Effector memory CD8-positive, alpha-beta T cell (primary cell): ENCODE results near the gene FOXN3.

Experiments used
- ATAC-seq: fragments of 150-1000 bp; cut with Tn5 transposase; replicated peaks from 2 replicates; pipeline ENCODE4 v1.10.0; 2021; ENCODE audit warnings: mild to moderate bottlenecking, moderate library complexity
- DNase-seq, 3 experiments: peaks; one replicate each; pipeline ENCODE4 v3.0.0; 2021
- H3K27ac Mint-ChIP-seq, 2 donors: one replicate each; pipeline ENCODE4 v1.8.0; 2022; ENCODE audit warnings: mild to moderate bottlenecking in 2 of 2, mixed read lengths in 2 of 2, moderate library complexity in 2 of 2
- H3K27me3 Mint-ChIP-seq, 2 donors: one replicate each; pipeline ENCODE4 v1.8.0; 2022; ENCODE audit warnings: mixed read lengths in 2 of 2
- H3K36me3 Mint-ChIP-seq: one replicate; pipeline ENCODE4 v1.8.0; 2022; ENCODE audit warnings: mild to moderate bottlenecking, moderate library complexity, mixed read lengths; ENCODE audit not compliant: insufficient read depth
- H3K4me1 Mint-ChIP-seq, 2 donors: one replicate each; pipeline ENCODE4 v1.8.0; 2022; ENCODE audit warnings: low read depth in 2 of 2, mixed read lengths in 2 of 2
- H3K4me3 Mint-ChIP-seq, 2 donors: one replicate each; pipeline ENCODE4 v1.8.0; 2022; ENCODE audit warnings: mild to moderate bottlenecking in 2 of 2, mixed read lengths in 2 of 2, moderate library complexity in 2 of 2
- H3K9me3 Mint-ChIP-seq, 2 donors: one replicate each; pipeline ENCODE4 v1.8.0; 2022; ENCODE audit warnings: mixed read lengths in 2 of 2

Gene FOXN3

DNA sequence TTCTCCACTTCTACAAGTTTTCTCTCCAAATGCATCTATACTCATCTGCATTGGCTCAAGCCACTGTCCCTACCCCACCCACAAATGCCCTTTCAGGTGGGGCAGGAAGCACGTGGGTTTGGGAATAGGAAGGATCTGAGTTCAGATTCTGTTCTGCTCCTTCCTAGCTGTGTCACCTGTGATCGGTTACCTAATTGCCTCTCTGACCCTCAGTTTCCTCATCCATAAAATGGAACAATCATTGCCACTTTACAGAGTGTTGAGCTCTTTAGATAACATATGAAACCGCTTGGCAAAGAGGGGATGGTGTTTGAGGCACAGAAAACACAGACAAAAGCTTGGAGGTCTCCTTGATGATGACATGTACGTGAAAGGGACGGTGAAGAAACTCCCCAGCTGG, 34.5 kb downstream of the FOXN3 start:
- ATAC-seq = no peak
- peak overlapping the region; percentile 4 to 18 for H3K27ac Mint-ChIP-seq
- H3K4me3 Mint-ChIP-seq = no peak overlapping the region
- peaks cover 35 to 67% of the 10 kb centered on the region in 2 donors for H3K4me1 Mint-ChIP-seq
- H3K36me3 Mint-ChIP-seq = peaks cover 4% of the 10 kb centered on the region
- H3K27me3 Mint-ChIP-seq = no peaks in the 10 kb centered on the region
- no peaks in the 10 kb centered on the region for H3K9me3 Mint-ChIP-seq
- no peak for DNase-seq

DNA sequence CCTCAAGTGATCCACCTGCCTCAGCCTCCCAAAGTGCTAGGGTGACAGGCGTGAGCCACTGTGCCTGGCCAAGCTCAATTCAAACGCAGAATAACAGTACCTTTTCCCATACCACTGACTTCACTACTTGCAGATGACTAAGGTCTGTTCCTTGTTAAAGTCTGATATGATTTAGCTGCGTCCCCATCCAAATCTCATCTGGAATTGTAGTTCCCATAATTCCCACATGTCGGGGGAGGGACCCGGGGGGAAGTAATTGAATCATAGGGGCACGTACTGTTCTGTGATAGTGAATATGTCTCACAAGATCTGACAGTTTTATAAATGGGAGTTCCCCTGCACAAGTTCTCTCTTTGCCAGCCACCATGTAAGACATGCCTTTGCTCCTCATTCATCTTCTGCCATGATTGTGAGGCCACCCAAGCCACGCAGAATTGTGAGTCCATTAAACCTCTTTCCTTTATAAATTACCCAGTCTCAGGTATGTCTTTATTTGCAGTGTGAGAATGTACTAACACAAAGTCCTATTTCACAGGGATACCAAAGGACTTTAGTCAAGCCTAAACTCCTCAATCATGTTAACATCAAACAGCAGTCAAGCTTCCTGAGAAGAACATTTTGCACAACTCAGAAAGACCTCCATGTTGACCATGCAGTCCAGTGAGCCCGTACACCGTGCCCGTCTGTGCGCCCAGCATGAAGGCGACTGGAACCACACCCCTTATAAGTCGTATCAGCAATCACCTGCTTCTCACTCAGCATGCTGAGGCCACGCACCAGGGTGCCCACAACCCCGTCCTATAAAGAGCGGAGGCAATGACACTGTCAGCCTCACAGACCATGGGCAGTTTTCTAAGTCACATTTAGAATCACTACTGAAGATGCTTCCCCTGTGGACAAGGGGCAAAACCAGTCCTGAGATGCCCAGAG, 36.9 kb downstream of the FOXN3 start:
- Mint-ChIP-seq H3K4me1 (peaks cover 22 to 55% of the 10 kb centered on the region in 2 donors), H3K27ac (peak overlapping the region in 1 of 2 donors; percentile 41), H3K36me3 (peaks cover 4% of the 10 kb centered on the region), H3K4me3 (no peak overlapping the region), H3K27me3 (no peaks in the 10 kb centered on the region), H3K9me3 (no peaks in the 10 kb centered on the region)
- ATAC-seq (no peak), DNase-seq (no peak)

DNA sequence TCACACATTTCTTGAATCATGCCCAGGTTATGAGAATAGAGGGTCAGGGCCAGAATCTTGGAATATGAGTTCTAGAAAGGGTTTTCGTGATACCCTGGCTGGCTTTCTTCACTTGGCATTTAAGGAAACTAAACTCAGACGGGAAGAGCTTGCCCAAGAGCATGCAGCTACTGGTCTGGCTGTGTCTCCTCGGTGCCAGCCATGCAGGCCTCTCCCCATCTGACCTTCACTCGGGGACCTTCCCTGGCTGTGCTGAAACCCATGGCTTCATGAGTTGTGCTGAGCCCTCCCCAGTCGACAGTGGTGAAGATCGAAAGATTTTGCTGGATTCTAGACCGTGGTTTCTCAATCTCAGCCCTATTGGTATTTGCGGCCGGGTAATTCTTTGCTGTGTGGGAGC, 38.0 kb downstream of the FOXN3 start:
- Mint-ChIP-seq H3K4me3 (no peak overlapping the region), H3K9me3 (no peaks in the 10 kb centered on the region), H3K27me3 (no peaks in the 10 kb centered on the region), H3K4me1 (peaks cover 25 to 53% of the 10 kb centered on the region in 2 donors), H3K27ac (peak overlapping the region; percentile 65 to 74), H3K36me3 (peaks cover 2% of the 10 kb centered on the region)
- no peak for DNase-seq
- ATAC-seq = no peak

DNA sequence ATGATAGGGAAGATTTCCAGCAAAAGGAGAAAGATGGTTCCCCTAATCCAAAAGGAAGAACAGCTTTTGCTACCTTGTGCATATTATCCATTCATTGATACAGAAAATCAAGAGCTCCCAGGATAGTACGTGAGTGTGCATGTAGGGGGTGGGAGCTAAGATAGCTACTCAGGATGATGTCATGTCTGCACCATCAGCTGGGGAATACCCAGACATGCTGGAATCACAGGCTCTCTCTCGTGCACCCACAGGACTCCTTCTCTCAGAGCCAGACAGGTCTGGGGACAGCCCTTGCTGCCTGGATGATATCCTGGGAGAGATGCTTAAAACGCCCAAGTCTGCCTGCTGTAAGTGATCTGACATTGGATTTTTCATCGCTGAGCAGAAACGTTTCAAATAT, 38.9 kb downstream of the FOXN3 start:
- DNase-seq (no peak), ATAC-seq (peak; percentile 81)
- Mint-ChIP-seq H3K36me3 (no peaks in the 10 kb centered on the region), H3K27me3 (no peaks in the 10 kb centered on the region), H3K4me1 (peaks cover 30 to 50% of the 10 kb centered on the region in 2 donors), H3K4me3 (no peak overlapping the region), H3K27ac (peak overlapping the region; percentile 56 to 74), H3K9me3 (no peaks in the 10 kb centered on the region)

DNA sequence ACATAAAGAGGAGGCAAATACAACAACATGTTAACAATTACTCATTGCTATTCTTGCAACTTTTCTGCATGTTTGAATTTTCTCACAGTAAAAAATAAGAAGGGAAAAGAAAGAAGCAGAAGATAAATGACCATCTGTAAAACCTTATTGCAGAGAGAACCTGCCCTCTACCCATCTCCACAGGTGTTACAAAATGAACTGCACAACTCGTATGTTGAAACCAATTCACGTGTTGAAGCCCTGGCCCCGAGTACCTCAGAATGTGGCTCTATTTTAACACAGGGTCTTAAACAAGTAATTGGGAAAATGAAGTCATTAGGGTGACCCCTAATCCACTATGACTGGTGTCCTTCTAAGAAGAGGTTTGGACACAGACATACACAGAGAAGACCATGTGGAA, 39.5 kb downstream of the FOXN3 start:
- H3K9me3 Mint-ChIP-seq = no peaks in the 10 kb centered on the region
- H3K27me3 Mint-ChIP-seq = no peaks in the 10 kb centered on the region
- peak overlapping the region; percentile 16 to 56 for H3K27ac Mint-ChIP-seq
- ATAC-seq (no peak), DNase-seq (no peak)
- no peak overlapping the region for H3K4me3 Mint-ChIP-seq
- peaks cover 34 to 52% of the 10 kb centered on the region in 2 donors for H3K4me1 Mint-ChIP-seq
- no peaks in the 10 kb centered on the region for H3K36me3 Mint-ChIP-seq

DNA sequence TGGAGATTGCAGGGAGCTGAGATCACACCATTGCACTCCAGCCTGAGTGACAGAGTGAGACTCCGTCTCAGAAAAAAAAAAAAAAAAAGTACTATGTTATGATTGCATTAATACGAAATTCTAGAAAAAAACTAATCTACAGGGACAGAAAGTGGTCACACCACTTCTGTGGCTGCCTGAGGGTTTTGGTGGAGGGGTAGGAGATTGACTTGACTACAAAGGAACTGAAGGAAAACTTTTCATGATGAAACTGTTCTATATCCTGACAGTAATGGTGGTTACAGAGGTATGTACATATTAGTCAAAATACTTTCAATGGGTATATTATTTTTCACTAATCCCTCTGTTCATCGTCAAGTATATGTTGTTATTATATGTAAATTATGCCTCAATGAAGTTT, 42.1 kb downstream of the FOXN3 start:
- Mint-ChIP-seq H3K27me3 (no peaks in the 10 kb centered on the region), H3K9me3 (no peaks in the 10 kb centered on the region), H3K27ac (no peak overlapping the region), H3K36me3 (peaks cover 2% of the 10 kb centered on the region), H3K4me1 (peaks cover 37 to 68% of the 10 kb centered on the region in 2 donors), H3K4me3 (no peak overlapping the region)
- no peak for ATAC-seq
- no peak for DNase-seq

DNA sequence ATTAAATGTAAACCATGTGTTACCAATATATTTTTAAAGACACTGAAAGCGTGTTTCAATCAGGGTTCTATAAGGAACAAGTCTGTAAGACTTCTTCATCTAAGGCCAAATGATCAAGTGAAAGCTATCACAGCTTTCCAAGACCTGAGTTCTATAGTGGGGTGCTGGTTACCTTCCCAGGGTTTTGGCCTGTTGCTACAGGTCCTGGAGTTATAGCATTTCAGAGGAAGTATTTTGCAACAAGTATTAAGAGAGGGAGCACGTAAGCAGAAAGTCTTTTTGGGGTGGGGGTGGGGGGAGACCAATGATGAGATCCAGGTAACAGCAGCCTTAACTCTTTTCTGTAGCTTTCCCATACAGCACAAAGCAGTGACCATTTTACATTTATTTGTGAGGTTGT, 43.8 kb downstream of the FOXN3 start:
- H3K36me3 Mint-ChIP-seq = peaks cover 2% of the 10 kb centered on the region
- H3K4me1 Mint-ChIP-seq = peaks cover 30 to 65% of the 10 kb centered on the region in 2 donors
- DNase-seq (no peak), ATAC-seq (no peak)
- H3K27ac Mint-ChIP-seq = peak overlapping the region; percentile 54 to 83
- no peaks in the 10 kb centered on the region for H3K9me3 Mint-ChIP-seq
- H3K4me3 Mint-ChIP-seq = peak overlapping the region; percentile 52 to 59
- H3K27me3 Mint-ChIP-seq = no peaks in the 10 kb centered on the region

DNA sequence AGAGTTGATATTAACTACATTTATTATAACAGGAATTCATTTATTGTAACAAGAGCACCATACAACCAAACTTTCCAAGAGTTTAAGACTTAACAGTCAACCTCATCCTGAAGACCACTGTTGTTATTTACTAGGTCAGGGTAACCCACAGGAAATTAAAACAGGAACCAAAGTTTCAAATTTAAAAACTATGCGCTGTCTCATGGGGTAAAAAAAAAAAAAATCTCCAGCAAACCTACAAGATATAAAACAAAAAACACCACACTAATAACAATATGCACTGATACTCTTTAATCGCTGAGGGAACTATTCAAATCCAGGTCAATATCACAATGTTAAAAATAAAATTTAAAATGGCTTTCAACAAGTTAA, 44.5 kb downstream of the FOXN3 start:
- Mint-ChIP-seq H3K27me3 (no peaks in the 10 kb centered on the region), H3K4me3 (peak overlapping the region; percentile 52 to 59), H3K36me3 (peaks cover 2% of the 10 kb centered on the region), H3K9me3 (no peaks in the 10 kb centered on the region), H3K27ac (peak overlapping the region; percentile 54 to 83), H3K4me1 (peaks cover 30 to 63% of the 10 kb centered on the region in 2 donors)
- ATAC-seq = no peak
- DNase-seq = no peak

DNA sequence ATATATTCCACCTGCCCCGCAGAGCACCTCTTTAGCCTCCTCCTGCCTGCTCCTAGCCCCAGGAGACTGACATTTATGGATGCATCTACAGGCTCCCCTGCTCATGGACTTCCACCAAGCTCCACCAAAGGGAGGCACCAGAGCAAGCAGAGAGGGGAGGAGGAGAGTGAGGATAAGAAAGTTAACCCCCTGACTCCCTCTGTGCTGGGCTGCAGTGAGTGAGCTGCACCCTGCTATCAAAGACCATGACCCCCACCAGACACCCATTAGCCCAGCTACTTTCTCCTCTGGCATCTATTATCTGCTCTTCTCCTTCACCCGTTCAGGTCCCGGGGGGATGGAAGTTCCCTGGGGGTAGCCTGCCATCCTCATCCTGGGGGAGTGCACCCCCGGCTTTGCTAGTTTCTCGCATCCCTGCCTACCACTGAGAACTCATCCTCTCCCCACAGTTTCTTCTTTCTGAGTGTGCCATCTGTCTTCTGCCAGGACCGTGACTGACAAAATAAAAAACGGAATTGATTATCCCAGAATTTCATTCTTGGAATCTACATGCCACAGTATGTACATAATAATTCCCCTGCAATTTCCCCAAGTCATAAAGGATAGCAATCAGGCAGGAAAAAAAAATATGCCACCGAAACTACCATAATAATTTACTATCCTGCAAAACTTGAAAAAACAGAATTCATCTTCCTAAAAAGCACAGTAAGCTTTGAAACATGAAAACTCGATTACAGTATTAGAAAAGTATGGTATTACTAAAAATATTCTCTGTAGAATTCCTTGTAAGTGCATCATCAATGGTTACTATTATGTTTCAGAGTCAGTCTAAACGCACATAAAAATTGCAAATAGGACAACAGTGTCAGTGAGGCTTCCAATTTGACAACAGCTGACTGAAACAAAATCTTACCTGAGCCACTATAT, 45.2 kb downstream of the FOXN3 start:
- Mint-ChIP-seq H3K27ac (peak overlapping the region; percentile 54 to 83), H3K4me3 (peak overlapping the region; percentile 52 to 59), H3K4me1 (peaks cover 36 to 62% of the 10 kb centered on the region in 2 donors), H3K36me3 (peaks cover 2% of the 10 kb centered on the region), H3K9me3 (no peaks in the 10 kb centered on the region), H3K27me3 (no peaks in the 10 kb centered on the region)
- ATAC-seq = no peak
- no peak for DNase-seq

DNA sequence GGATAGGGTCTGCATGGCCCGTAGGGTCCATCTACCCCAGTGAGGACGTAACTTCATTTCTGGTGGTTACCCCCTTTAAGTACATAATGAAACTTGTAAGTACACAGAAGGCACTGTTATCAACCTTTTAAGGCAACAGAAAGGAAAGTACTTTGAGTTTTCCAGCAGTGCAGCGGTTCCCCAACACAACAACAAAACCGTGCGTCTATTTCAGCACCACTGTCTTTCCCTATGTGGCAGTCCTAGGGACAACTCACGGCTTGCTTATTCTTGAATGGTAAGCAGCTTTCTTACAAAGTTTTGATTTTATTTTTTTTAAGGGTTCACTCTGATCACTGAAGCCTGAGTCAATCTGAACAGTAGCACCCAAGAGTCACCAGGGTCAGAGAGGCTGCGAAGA, 46.3 kb downstream of the FOXN3 start:
- H3K4me1 Mint-ChIP-seq = peaks cover 36 to 61% of the 10 kb centered on the region in 2 donors
- H3K27ac Mint-ChIP-seq = peak overlapping the region in 1 of 2 donors; percentile 83
- peaks cover 2% of the 10 kb centered on the region for H3K36me3 Mint-ChIP-seq
- DNase-seq = no peak
- H3K27me3 Mint-ChIP-seq = no peaks in the 10 kb centered on the region
- no peaks in the 10 kb centered on the region for H3K9me3 Mint-ChIP-seq
- ATAC-seq = no peak
- H3K4me3 Mint-ChIP-seq = no peak overlapping the region

DNA sequence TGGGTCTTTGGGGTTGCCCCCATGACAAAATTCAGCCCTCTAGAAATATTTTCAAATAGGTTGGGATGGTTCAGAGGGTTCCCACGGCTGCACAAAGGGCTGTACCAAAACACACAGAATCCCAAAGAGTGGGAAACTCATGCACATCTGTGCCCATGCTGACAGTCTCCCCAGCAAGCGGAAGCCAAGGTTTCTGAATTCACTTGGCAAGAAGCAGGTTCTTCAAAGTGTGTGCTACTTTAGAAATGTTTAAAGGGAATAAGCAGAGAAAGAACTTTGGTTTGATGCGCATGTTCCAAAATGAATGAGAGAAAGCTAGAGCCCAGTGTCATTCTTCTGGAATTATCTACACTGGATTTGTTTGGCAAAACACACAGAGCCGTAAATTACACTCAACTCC, 46.7 kb downstream of the FOXN3 start:
- no peak for DNase-seq
- H3K27ac Mint-ChIP-seq = peak overlapping the region; percentile 6 to 83
- no peak for ATAC-seq
- no peaks in the 10 kb centered on the region for H3K9me3 Mint-ChIP-seq
- H3K4me3 Mint-ChIP-seq = no peak overlapping the region
- H3K27me3 Mint-ChIP-seq = no peaks in the 10 kb centered on the region
- H3K4me1 Mint-ChIP-seq = peaks cover 39 to 64% of the 10 kb centered on the region in 2 donors
- H3K36me3 Mint-ChIP-seq = peaks cover 2% of the 10 kb centered on the region

DNA sequence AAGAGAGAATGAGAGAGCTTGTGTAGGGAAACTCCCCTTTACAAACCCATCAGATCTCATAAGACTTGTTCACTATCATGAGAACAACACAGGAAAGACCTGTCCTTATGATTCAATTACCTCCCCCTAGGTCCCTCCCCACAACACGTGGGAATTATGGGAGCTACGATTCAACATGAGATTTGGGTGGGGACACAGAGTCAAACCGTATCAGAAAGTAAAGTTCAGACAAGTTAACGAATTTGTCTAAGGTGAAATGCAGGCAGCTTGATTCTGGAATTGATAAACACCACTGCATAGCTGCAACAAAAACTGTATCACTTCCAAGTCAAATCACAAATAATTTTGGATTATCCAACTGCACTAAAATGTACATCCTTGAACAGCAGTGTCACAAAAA, 47.4 kb downstream of the FOXN3 start:
- no peaks in the 10 kb centered on the region for H3K27me3 Mint-ChIP-seq
- no peak overlapping the region for H3K4me3 Mint-ChIP-seq
- DNase-seq = no peak
- peak overlapping the region; percentile 6 to 83 for H3K27ac Mint-ChIP-seq
- no peaks in the 10 kb centered on the region for H3K9me3 Mint-ChIP-seq
- peaks cover 44 to 67% of the 10 kb centered on the region in 2 donors for H3K4me1 Mint-ChIP-seq
- ATAC-seq = no peak
- H3K36me3 Mint-ChIP-seq = peaks cover 2% of the 10 kb centered on the region
